Fibroblast of skin of left biceps (primary cell): ENCODE measurements around the gene KITLG.
"Not testable (repeated sequence)": the region's sequence is repeated elsewhere in the genome, so short reads cannot be mapped to it uniquely, and the experiment has no call there.

Experiments
- DNase-seq, 2 experiments: peaks; one replicate each; pipeline ENCODE4 v3.0.0-alpha.2; 2013; ENCODE audit warnings: low read depth in 2 of 2

The KITLG gene

GRCh38 chr12:88544991-88545980 lies 35.0 kb downstream of the KITLG start:
- DNase-seq = no peak

- no peak for DNase-seq
Observed at GRCh38 chr12:88539893-88540292, 40.4 kb downstream of the KITLG start.

GRCh38 chr12:88538697-88539096 lies 41.6 kb downstream of the KITLG start:
- DNase-seq = no peak

- DNase-seq = no peak
Observed at GRCh38 chr12:88538250-88538649, 42.0 kb downstream of the KITLG start.

- no peak for DNase-seq
Observed at GRCh38 chr12:88530868-88531267, 49.4 kb downstream of the KITLG start.

GRCh38 chr12:88529531-88530488 lies 50.5 kb downstream of the KITLG start:
- no peak for DNase-seq

GRCh38 chr12:88522961-88523360 lies 57.3 kb downstream of the KITLG start:
- DNase-seq = no peak

GRCh38 chr12:88520436-88520820 lies 59.8 kb downstream of the KITLG start:
- no peak for DNase-seq

GRCh38 chr12:88519802-88520435 lies 60.4 kb downstream of the KITLG start:
- DNase-seq = peak in 1 of 2 experiments; percentile 12

- DNase-seq = no peak
Observed at GRCh38 chr12:88518863-88519403, 61.3 kb downstream of the KITLG start.

GRCh38 chr12:88516811-88517210 lies 63.5 kb downstream of the KITLG start:
- no peak for DNase-seq

GRCh38 chr12:88510843-88511242 lies 69.4 kb downstream of the KITLG start:
- DNase-seq = no peak

GRCh38 chr12:88509851-88510250 lies 70.4 kb downstream of the KITLG start:
- DNase-seq = no peak

GRCh38 chr12:88509347-88509746 lies 70.9 kb downstream of the KITLG start:
- no peak for DNase-seq

- not testable (repeated sequence) for DNase-seq
Observed at GRCh38 chr12:88507851-88508250, 72.4 kb downstream of the KITLG start.

- no peak for DNase-seq
Observed at GRCh38 chr12:88507270-88507669, 73.0 kb downstream of the KITLG start.

- DNase-seq = no peak
Observed at GRCh38 chr12:88505696-88506095, 74.6 kb downstream of the KITLG start.

GRCh38 chr12:88503281-88503703 lies 77.0 kb downstream of the KITLG start:
- DNase-seq = no peak

- DNase-seq = no peak
Observed at GRCh38 chr12:88501972-88502938, 78.0 kb downstream of the KITLG start.

GRCh38 chr12:88496891-88497371 lies 83.3 kb downstream of the KITLG start:
- peak in 1 of 2 experiments; percentile 9 for DNase-seq
